Caco-2 (cell line): Measurements from ENCODE around the gene TMEM40. TPM values are rescaled to one million over a fixed set of nuclear protein-coding genes. Genes with fewer than 3 reads are reported as not detected.

Experiments used
- BruUV-seq: library from RNA; stranded (reverse); fragments of 400-500 nt; replicated peaks from 2 replicates; lab custom pipeline; 2021; lab: Mats Ljungman, UMichigan
- CTCF ChIA-PET: fragments of 300-600 bp; sonication (Branson Sonifier 250); formaldehyde crosslinking; loops from one replicate; lab custom pipeline; 2022; ENCODE audit warnings: antibody characterized with exemption; lab: Charles Lee
- POLR2A ChIA-PET: fragments of 300-600 bp; sonication (Branson Sonifier 250); formaldehyde crosslinking; loops from one replicate; lab custom pipeline; 2022; ENCODE audit warnings: antibody characterized with exemption; lab: Charles Lee
- DNase-seq, 2 experiments: peaks; one replicate each; pipeline versions ENCODE4 v3.0.0 to v3.0.0-alpha.2; 2020 to 2022
- H3K27me3 ChIP-seq: replicated peaks from 2 replicates; pipeline ENCODE4 v1.6.0; 2011; ENCODE audit warnings: low read length; ENCODE audit not compliant: control insufficient read depth, insufficient read depth
- H3K36me3 ChIP-seq: 2 replicates; pipeline ENCODE4 v1.5.1; 2011; ENCODE audit warnings: low read length; ENCODE audit not compliant: control insufficient read depth, insufficient read depth
- H3K4me1 ChIP-seq: fragments of 250-450 bp; sonication (Bioruptor Pico); 2 replicates; pipeline ENCODE4 v1.5.1; 2020; ENCODE audit warnings: mild to moderate bottlenecking
- H3K4me3 ChIP-seq: 2 replicates; pipeline ENCODE4 v1.5.1; 2011; ENCODE audit warnings: low read depth, mild to moderate bottlenecking, control low read depth, low read length
- H3K9me3 ChIP-seq: fragments of 250-450 bp; sonication (Bioruptor Pico); 2 replicates; pipeline ENCODE4 v1.5.1; 2020; ENCODE audit warnings: mild to moderate bottlenecking, moderate library complexity
- H3K27ac Mint-ChIP-seq: one replicate; pipeline ENCODE4 v1.8.0; 2022; ENCODE audit warnings: mixed read lengths; ENCODE audit not compliant: unreplicated experiment
- H3K27me3 Mint-ChIP-seq: one replicate; pipeline ENCODE4 v1.8.0; 2022; ENCODE audit warnings: mixed read lengths; ENCODE audit not compliant: insufficient read depth, unreplicated experiment
- H3K36me3 Mint-ChIP-seq: one replicate; pipeline ENCODE4 v1.8.0; 2022; ENCODE audit warnings: mild to moderate bottlenecking, mixed read lengths; ENCODE audit not compliant: insufficient read depth, unreplicated experiment
- H3K4me1 Mint-ChIP-seq: one replicate; pipeline ENCODE4 v1.8.0; 2022; ENCODE audit warnings: low read depth, mixed read lengths; ENCODE audit not compliant: unreplicated experiment
- H3K4me3 Mint-ChIP-seq: one replicate; pipeline ENCODE4 v1.8.0; 2022; ENCODE audit warnings: mild to moderate bottlenecking, moderate library complexity, mixed read lengths; ENCODE audit not compliant: unreplicated experiment
- H3K9me3 Mint-ChIP-seq: one replicate; pipeline ENCODE4 v1.8.0; 2022; ENCODE audit warnings: mixed read lengths; ENCODE audit not compliant: unreplicated experiment
- intact Hi-C: fragments of 100-400 bp; cut with micrococcal nuclease; formaldehyde crosslinking; loops from one replicate; pipeline ENCODE4 v1.10.0; 2022; ENCODE audit not compliant: unreplicated experiment
- total RNA-seq: library from RNA; stranded (reverse); gene quantifications from 2 replicates; pipeline ENCODE4 v1.2.3, GENCODE V29; 2022
- TF ChIP-seq, protein P1 (sequence below), 2 experiments: fragments of 200-600 bp in 1 of 2; IDR thresholded peaks; 1 replicate in 1 of 2; 2 replicates in 1 of 2; pipeline versions ENCODE4 v1.5.1 to v1.8.0; 2011 to 2022; ENCODE audit warnings: antibody characterized with exemption in 1 of 2, control low read depth in 1 of 2, inconsistent platforms in 1 of 2, low read depth in 1 of 2, low read length in 1 of 2, mild to moderate bottlenecking in 1 of 2, moderate library complexity in 1 of 2; ENCODE audit not compliant: insufficient read depth in 1 of 2, severe bottlenecking in 1 of 2, unreplicated experiment in 1 of 2

TMEM40 gene
- total RNA-seq, 1 experiment from 2014 or later = 0.86 TPM

DNA sequence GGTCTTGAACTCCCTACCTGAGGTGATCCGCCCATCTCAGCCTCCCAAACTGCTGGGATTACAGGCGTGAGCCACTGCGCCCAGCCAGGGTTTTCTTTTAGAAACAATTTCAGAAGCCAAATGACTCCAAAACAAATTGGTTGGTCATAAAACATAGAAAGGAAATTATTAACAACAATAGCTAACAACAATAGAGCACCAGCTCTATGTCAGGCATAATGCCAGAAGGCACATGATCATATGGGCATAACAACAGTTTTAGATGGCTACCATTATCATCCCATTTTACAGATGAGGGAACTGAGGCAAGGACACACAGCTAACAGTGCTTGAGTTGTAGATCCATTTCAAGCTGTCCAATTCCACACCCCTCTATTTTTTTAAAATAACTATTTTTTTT, 73.0 kb downstream of the TMEM40 start:
- Mint-ChIP-seq H3K9me3 (no peaks in the 10 kb centered on the region), H3K4me1 (peaks cover 7% of the 10 kb centered on the region), H3K36me3 (no peaks in the 10 kb centered on the region), H3K4me3 (no peak overlapping the region), H3K27ac (no peak overlapping the region), H3K27me3 (no peaks in the 10 kb centered on the region)
- TF ChIP-seq, protein P1, sequence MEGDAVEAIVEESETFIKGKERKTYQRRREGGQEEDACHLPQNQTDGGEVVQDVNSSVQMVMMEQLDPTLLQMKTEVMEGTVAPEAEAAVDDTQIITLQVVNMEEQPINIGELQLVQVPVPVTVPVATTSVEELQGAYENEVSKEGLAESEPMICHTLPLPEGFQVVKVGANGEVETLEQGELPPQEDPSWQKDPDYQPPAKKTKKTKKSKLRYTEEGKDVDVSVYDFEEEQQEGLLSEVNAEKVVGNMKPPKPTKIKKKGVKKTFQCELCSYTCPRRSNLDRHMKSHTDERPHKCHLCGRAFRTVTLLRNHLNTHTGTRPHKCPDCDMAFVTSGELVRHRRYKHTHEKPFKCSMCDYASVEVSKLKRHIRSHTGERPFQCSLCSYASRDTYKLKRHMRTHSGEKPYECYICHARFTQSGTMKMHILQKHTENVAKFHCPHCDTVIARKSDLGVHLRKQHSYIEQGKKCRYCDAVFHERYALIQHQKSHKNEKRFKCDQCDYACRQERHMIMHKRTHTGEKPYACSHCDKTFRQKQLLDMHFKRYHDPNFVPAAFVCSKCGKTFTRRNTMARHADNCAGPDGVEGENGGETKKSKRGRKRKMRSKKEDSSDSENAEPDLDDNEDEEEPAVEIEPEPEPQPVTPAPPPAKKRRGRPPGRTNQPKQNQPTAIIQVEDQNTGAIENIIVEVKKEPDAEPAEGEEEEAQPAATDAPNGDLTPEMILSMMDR (IDR thresholded peaks at IDR 0.05; ENCODE audit: insufficient read depth in 1 of 2, low read depth in 1 of 2, low read length in 1 of 2, severe bottlenecking in 1 of 2, unreplicated experiment in 1 of 2) = no peak
- intact Hi-C loops = no loop called here
- H3K4me3 ChIP-seq = no peak overlapping the region
- no TSS peak for BruUV-seq
- CTCF ChIA-PET = interaction anchor here (0.6 kb wide), 1 partner anchor 263 kb away, joined by 8 read pairs; no protein-coding TSS in a partner anchor
- POLR2A ChIA-PET = no interaction called here
- H3K27me3 ChIP-seq = no peaks in the 10 kb centered on the region
- H3K9me3 ChIP-seq = no peaks in the 10 kb centered on the region
- no peak for DNase-seq
- H3K4me1 ChIP-seq = peaks cover 24% of the 10 kb centered on the region
- no peaks in the 10 kb centered on the region for H3K36me3 ChIP-seq

Other genes with a start within 250 kb of the TMEM40 start
- 1.6 and 1.7 TPM in 2 replicates for gene MKRN2OS, start 213.8 kb downstream of the TMEM40 start, total RNA-seq
- gene MKRN2, start 202.2 kb downstream of the TMEM40 start, total RNA-seq = 22.4 and 25.2 TPM in 2 replicates
- 93.6 and 98.7 TPM in 2 replicates for gene RAF1, start 95.1 kb downstream of the TMEM40 start, total RNA-seq
- gene CAND2, start 37.4 kb upstream of the TMEM40 start, total RNA-seq = not detected in 2 replicates
- 1,713 and 1,899 TPM in 2 replicates for gene RPL32, start 82.3 kb upstream of the TMEM40 start, total RNA-seq